Activated T-cell treated with anti-CD3 and anti-CD28 coated beads for 24 hours (primary cell): ENCODE data around the gene EVI2B.
"Not testable (repeated sequence)": the region's sequence is repeated elsewhere in the genome, so short reads cannot be mapped to it uniquely, and the experiment has no call there.

ENCODE experiments used
- DNase-seq: peaks from one replicate; pipeline ENCODE4 v3.0.0-alpha.2; 2020; ENCODE audit warnings: low read depth

The EVI2B gene

GRCh38 chr17:31310886-31311285 lies 3.0 kb downstream of the EVI2B start:
- DNase-seq = no peak

GRCh38 chr17:31310260-31310659 lies 3.6 kb downstream of the EVI2B start:
- DNase-seq = no peak

GRCh38 chr17:31309556-31309955 lies 4.3 kb downstream of the EVI2B start:
- DNase-seq = no peak

GRCh38 chr17:31308372-31309334 lies 5.2 kb downstream of the EVI2B start:
- no peak for DNase-seq

GRCh38 chr17:31307640-31308039 lies 6.2 kb downstream of the EVI2B start:
- DNase-seq = no peak

- DNase-seq = no peak
Measured at GRCh38 chr17:31299624-31300023, 14.2 kb downstream of the EVI2B start.

GRCh38 chr17:31297090-31297489 lies 16.8 kb downstream of the EVI2B start, which contains the start of gene OMG:
Gene OMG, minus strand, starts transcription at chr17:31297239. Its CDS starts 908 bp downstream, at chr17:31296331.
- DNase-seq = no peak

- no peak for DNase-seq
Measured at GRCh38 chr17:31296142-31296541, 17.7 kb downstream of the EVI2B start.

GRCh38 chr17:31295489-31295871 lies 18.4 kb downstream of the EVI2B start:
- DNase-seq = no peak

GRCh38 chr17:31294820-31295488 lies 18.9 kb downstream of the EVI2B start:
- no peak for DNase-seq

- DNase-seq = no peak
Measured at GRCh38 chr17:31294231-31294630, 19.6 kb downstream of the EVI2B start.

- no peak for DNase-seq
Measured at GRCh38 chr17:31293581-31293980, 20.3 kb downstream of the EVI2B start.

GRCh38 chr17:31291820-31292219 lies 22.0 kb downstream of the EVI2B start:
- DNase-seq = no peak

GRCh38 chr17:31289790-31290189 lies 24.1 kb downstream of the EVI2B start:
- no peak for DNase-seq

GRCh38 chr17:31287932-31288331 lies 25.9 kb downstream of the EVI2B start:
- not testable (repeated sequence) for DNase-seq

- no peak for DNase-seq
Measured at GRCh38 chr17:31286587-31286986, 27.3 kb downstream of the EVI2B start.

- DNase-seq = no peak
Measured at GRCh38 chr17:31283841-31284240, 30.0 kb downstream of the EVI2B start.

GRCh38 chr17:31281061-31281460 lies 32.8 kb downstream of the EVI2B start:
- DNase-seq = no peak

GRCh38 chr17:31279401-31279800 lies 34.5 kb downstream of the EVI2B start:
- DNase-seq = no peak

- no peak for DNase-seq
Measured at GRCh38 chr17:31275116-31275515, 38.7 kb downstream of the EVI2B start.

GRCh38 chr17:31274252-31274651 lies 39.6 kb downstream of the EVI2B start:
- no peak for DNase-seq

GRCh38 chr17:31273516-31273915 lies 40.3 kb downstream of the EVI2B start:
- DNase-seq = no peak

- DNase-seq = no peak
Measured at GRCh38 chr17:31272803-31273202, 41.1 kb downstream of the EVI2B start.
